Type B pancreatic cell (in vitro differentiated cells): ENCODE results near the gene HIGD1B. TPM values are rescaled to one million over a fixed set of nuclear protein-coding genes. Genes with fewer than 3 reads are reported as not detected.
A peak's percentile ranks its signal among the peaks of the same experiment; 100 is the strongest.

ENCODE experiments used
- DNase-seq: peaks from one replicate; pipeline ENCODE4 v3.0.0; 2021; ENCODE audit warnings: mixed read lengths; ENCODE audit not compliant: unreplicated experiment; ENCODE audit errors: extremely low spot score
- H3K27ac Mint-ChIP-seq: 2 replicates; pipeline ENCODE4 v1.8.0; 2021; ENCODE audit warnings: mild to moderate bottlenecking, mixed read lengths
- H3K27me3 Mint-ChIP-seq: 2 replicates; pipeline ENCODE4 v1.8.0; 2021; ENCODE audit warnings: mixed read lengths
- H3K36me3 Mint-ChIP-seq: 2 replicates; pipeline ENCODE4 v1.8.0; 2021; ENCODE audit warnings: mixed read lengths
- H3K4me1 Mint-ChIP-seq: one replicate; pipeline ENCODE4 v1.8.0; 2021; ENCODE audit warnings: mixed read lengths; ENCODE audit not compliant: unreplicated experiment
- H3K4me3 Mint-ChIP-seq: 2 replicates; pipeline ENCODE4 v1.8.0; 2021; ENCODE audit warnings: mild to moderate bottlenecking, mixed read lengths
- H3K9me3 Mint-ChIP-seq: 2 replicates; pipeline ENCODE4 v1.8.0; 2021; ENCODE audit warnings: mixed read lengths
- CTCF ChIP-seq: fragments of 200-600 bp; sonication (generic); conservative IDR thresholded peaks from 2 replicates; pipeline ENCODE4 v1.5.0; 2021; ENCODE audit warnings: antibody characterized with exemption, mild to moderate bottlenecking
- total RNA-seq: library from RNA; stranded (reverse); gene quantifications from 2 replicates; pipeline ENCODE4 v1.2.1, GENCODE V29; 2021; ENCODE audit warnings: low replicate concordance

HIGD1B gene
- total RNA-seq, 1 donor from 2014 or later, result not detected

GRCh38 chr17:44889003-44889402, 41.3 kb downstream of the HIGD1B start:
- Mint-ChIP-seq H3K27me3 (no peaks in the 10 kb centered on the region), H3K4me1 (no peaks in the 10 kb centered on the region), H3K36me3 (peaks cover 4% of the 10 kb centered on the region), H3K4me3 (no peak overlapping the region), H3K27ac (no peak overlapping the region), H3K9me3 (no peaks in the 10 kb centered on the region)
- DNase-seq, result no peak
- no peak for TF ChIP-seq CTCF

DNA sequence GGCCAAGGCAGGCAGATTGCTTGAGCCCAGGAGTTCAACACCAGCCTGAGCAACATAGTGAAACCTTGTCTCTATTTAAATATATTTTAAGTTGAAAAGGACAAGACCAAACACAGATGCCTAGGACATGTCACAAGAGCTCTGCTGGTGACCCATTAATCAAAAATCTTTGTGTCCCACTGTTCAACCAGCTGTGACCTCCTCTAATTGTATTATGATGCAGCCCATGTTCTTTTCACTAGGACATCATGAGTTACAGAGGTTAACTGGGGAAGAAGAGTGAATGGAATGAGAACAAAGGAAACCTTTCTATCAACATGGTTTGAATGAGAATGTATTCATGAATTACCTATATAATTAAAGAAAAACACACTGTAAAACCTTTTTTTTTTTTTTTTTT, 44.6 kb downstream of the HIGD1B start:
- H3K27me3 Mint-ChIP-seq, result no peaks in the 10 kb centered on the region
- H3K4me1 Mint-ChIP-seq, result peaks cover 3% of the 10 kb centered on the region
- no peak overlapping the region for H3K27ac Mint-ChIP-seq
- H3K36me3 Mint-ChIP-seq, result peaks cover 11% of the 10 kb centered on the region
- no peak for TF ChIP-seq CTCF
- no peak for DNase-seq
- H3K9me3 Mint-ChIP-seq, result no peaks in the 10 kb centered on the region
- no peak overlapping the region for H3K4me3 Mint-ChIP-seq

GRCh38 chr17:44894642-44895041, 47.0 kb downstream of the HIGD1B start:
- H3K4me1 Mint-ChIP-seq, result peaks cover 9% of the 10 kb centered on the region
- TF ChIP-seq CTCF, result no peak
- DNase-seq, result no peak
- no peaks in the 10 kb centered on the region for H3K27me3 Mint-ChIP-seq
- H3K36me3 Mint-ChIP-seq, result peaks cover 15% of the 10 kb centered on the region
- no peak overlapping the region for H3K4me3 Mint-ChIP-seq
- H3K27ac Mint-ChIP-seq, result no peak overlapping the region
- no peaks in the 10 kb centered on the region for H3K9me3 Mint-ChIP-seq

- no peak for DNase-seq
- peaks cover 9% of the 10 kb centered on the region for H3K4me1 Mint-ChIP-seq
- TF ChIP-seq CTCF, result no peak
These were observed 51.0 kb downstream of the HIGD1B start for GRCh38 chr17:44898768-44899073.

GRCh38 chr17:44899074-44899782, 51.5 kb downstream of the HIGD1B start, which contains the start of gene EFTUD2:
EFTUD2 (minus strand) TSS chr17:44899445; CDS start chr17:44894521, 4,924 bp downstream.
- Mint-ChIP-seq H3K4me3 (peak within 1 kb of the TSS; percentile 95), H3K4me1 (peaks cover 9% of the 10 kb centered on the region), H3K36me3 (peaks cover 10% of the 10 kb centered on the region), H3K9me3 (no peaks in the 10 kb centered on the region), H3K27ac (peak within 1 kb of the TSS; percentile 100), H3K27me3 (no peaks in the 10 kb centered on the region)
- TF ChIP-seq CTCF, result no peak
- DNase-seq, result peak; percentile 93

More at GRCh38 chr17:44898768-44899073, 51.0 kb downstream of the HIGD1B start:
- peak overlapping the region; percentile 100 for H3K27ac Mint-ChIP-seq
- no peaks in the 10 kb centered on the region for H3K27me3 Mint-ChIP-seq
- no peaks in the 10 kb centered on the region for H3K9me3 Mint-ChIP-seq
- H3K36me3 Mint-ChIP-seq, result peaks cover 10% of the 10 kb centered on the region
- peak overlapping the region; percentile 95 for H3K4me3 Mint-ChIP-seq

Other genes with a start within 250 kb of the HIGD1B start
- 0.60 TPM in 1 of 2 replicates, not detected in the other for gene MEIOC, start 191.4 kb upstream of the HIGD1B start, total RNA-seq
- gene CCDC43, start 158.1 kb upstream of the HIGD1B start, total RNA-seq, result 23.7 and 23.9 TPM in 2 replicates
- gene DBF4B, start 139.2 kb upstream of the HIGD1B start, total RNA-seq, result 7.3 and 27.7 TPM in 2 replicates
- 4.6 and 4.7 TPM in 2 replicates for gene ADAM11, start 88.9 kb upstream of the HIGD1B start, total RNA-seq
- 20.2 and 62.6 TPM in 2 replicates for gene GJC1, start 17.6 kb upstream of the HIGD1B start, total RNA-seq
- 111 and 122 TPM in 2 replicates for gene EFTUD2, start 51.6 kb downstream of the HIGD1B start, total RNA-seq
- 0.10 and 0.26 TPM in 2 replicates for gene GFAP, start 67.6 kb downstream of the HIGD1B start, total RNA-seq
- gene KIF18B, start 99.9 kb downstream of the HIGD1B start, total RNA-seq, result 14.8 and 49.3 TPM in 2 replicates
- gene C1QL1, start 120.4 kb downstream of the HIGD1B start, total RNA-seq, result 15.6 and 76.5 TPM in 2 replicates
- gene DCAKD, start 203.7 kb downstream of the HIGD1B start, total RNA-seq, result 40.3 and 57.5 TPM in 2 replicates
- gene NMT1, start 213.4 kb downstream of the HIGD1B start, total RNA-seq, result 97.0 and 98.8 TPM in 2 replicates